ENCODE results near the gene KIFBP. TPM values are rescaled to one million over a fixed set of nuclear protein-coding genes. Genes with fewer than 3 reads are reported as not detected.
A peak's percentile ranks its signal among the peaks of the same experiment; 100 is the strongest.

KIFBP gene
- total and polyA plus RNA-seq, 2 of the 13 experiments (the other 11 are each of a cell fraction or from before 2014, with no cell fraction given) = 13.0 to 21.9 TPM

GRCh38 chr10:68988530-68989316, at the start of gene KIFBP (continued):
- TF ChIP-seq STAG1 (CRISPR knock-in tag; IDR thresholded peaks at IDR 0.05) = peak; percentile 15
- no peak for TF ChIP-seq RBM39 (IDR thresholded peaks at IDR 0.05; ENCODE audit: low read depth, low read length, poor library complexity, severe bottlenecking)
- TF ChIP-seq CHD4 (IDR thresholded peaks at IDR 0.05; ENCODE audit: borderline replicate concordance, low read length) = no peak
- no peak for TF ChIP-seq ADNP (CRISPR knock-in tag; IDR thresholded peaks at IDR 0.05)
- no peak for TF ChIP-seq ZNF326 (CRISPR knock-in tag; IDR thresholded peaks at IDR 0.05; ENCODE audit: borderline replicate concordance)
- peak; percentile 76 for TF ChIP-seq ARNT2 (CRISPR knock-in tag; IDR thresholded peaks at IDR 0.05; ENCODE audit: low read depth)
- TF ChIP-seq SP5 (CRISPR knock-in tag; IDR thresholded peaks at IDR 0.05; ENCODE audit: borderline replicate concordance, low read depth) = peak; percentile 32; the same call in 1 of the 2 replicates
- peak; percentile 61; the same call in 1 of the 2 replicates for TF ChIP-seq ZBTB25 (CRISPR knock-in tag; IDR thresholded peaks at IDR 0.05)
- TF ChIP-seq ZNF761 (CRISPR knock-in tag; conservative IDR thresholded peaks at IDR 0.05) = no peak
- no peak for TF ChIP-seq IRF1 (CRISPR knock-in tag; IDR thresholded peaks at IDR 0.05; ENCODE audit: low read depth)
- no peak for TF ChIP-seq TIGD3 (CRISPR knock-in tag; IDR thresholded peaks at IDR 0.05; ENCODE audit: borderline replicate concordance)
- TF ChIP-seq ZNF512B (CRISPR knock-in tag; IDR thresholded peaks at IDR 0.05; ENCODE audit: borderline replicate concordance) = no peak
- no peak for TF ChIP-seq ATF4 (CRISPR knock-in tag; IDR thresholded peaks at IDR 0.05)
- TF ChIP-seq THAP9 (CRISPR knock-in tag; IDR thresholded peaks at IDR 0.05; ENCODE audit: borderline replicate concordance) = peak; percentile 90
- TF ChIP-seq KDM2A (CRISPR knock-in tag; IDR thresholded peaks at IDR 0.05; ENCODE audit: borderline replicate concordance, low read depth) = peak; percentile 95
- TF ChIP-seq KLF16 (CRISPR knock-in tag; IDR thresholded peaks at IDR 0.05) = peak in 1 of 2 experiments; percentile 90; a peak in 2 of 4 replicates
- TF ChIP-seq ZNF775 (CRISPR knock-in tag; IDR thresholded peaks at IDR 0.05; ENCODE audit: borderline replicate concordance) = no peak
